ENCODE measurements around the gene DNAH17. TPM values are rescaled to one million over a fixed set of nuclear protein-coding genes. Genes with fewer than 3 reads are reported as not detected.

The DNAH17 gene
- total RNA-seq, 1 donor from 2014 or later: not detected

- TF ChIP-seq EZH2phosphoT487 (IDR thresholded peaks at IDR 0.05) (no peak), EZH2 (IDR thresholded peaks at IDR 0.05) (no peak), CTCF (IDR thresholded peaks at IDR 0.05) (no peak)
- no peak for DNase-seq (ENCODE audit: low spot score)
- H3K4me1 Mint-ChIP-seq: no peaks in the 10 kb centered on the region
- no peaks in the 10 kb centered on the region for H3K9me3 Mint-ChIP-seq
- Histone ChIP-seq H3K4me1 (no peaks in the 10 kb centered on the region), H3F3A (ENCODE audit: low read depth) (no peaks in the 10 kb centered on the region), H3K27me3 (no peaks in the 10 kb centered on the region), H3K79me2 (ENCODE audit: low read depth) (no peaks in the 10 kb centered on the region), H3K4me3 (no peak overlapping the region), H3K36me3 (no peaks in the 10 kb centered on the region), H2AFZ (replicated peaks) (no peak overlapping the region), H3K27ac (no peak overlapping the region), H4K20me1 (ENCODE audit: low read depth) (no peaks in the 10 kb centered on the region), H3K9ac (no peak overlapping the region), H3K9me3 (ENCODE audit: low read depth) (no peaks in the 10 kb centered on the region), H3K4me2 (no peak overlapping the region)
- no peaks in the 10 kb centered on the region for H3K36me3 Mint-ChIP-seq
- no peak overlapping the region for H3K4me3 Mint-ChIP-seq
- H3K27me3 Mint-ChIP-seq (ENCODE audit: insufficient read depth, low read depth): peaks cover 3% of the 10 kb centered on the region
- H3K27ac Mint-ChIP-seq: no peak overlapping the region
Observed at GRCh38 chr17:78556812-78557211, 20.4 kb downstream of the DNAH17 start.

DNA sequence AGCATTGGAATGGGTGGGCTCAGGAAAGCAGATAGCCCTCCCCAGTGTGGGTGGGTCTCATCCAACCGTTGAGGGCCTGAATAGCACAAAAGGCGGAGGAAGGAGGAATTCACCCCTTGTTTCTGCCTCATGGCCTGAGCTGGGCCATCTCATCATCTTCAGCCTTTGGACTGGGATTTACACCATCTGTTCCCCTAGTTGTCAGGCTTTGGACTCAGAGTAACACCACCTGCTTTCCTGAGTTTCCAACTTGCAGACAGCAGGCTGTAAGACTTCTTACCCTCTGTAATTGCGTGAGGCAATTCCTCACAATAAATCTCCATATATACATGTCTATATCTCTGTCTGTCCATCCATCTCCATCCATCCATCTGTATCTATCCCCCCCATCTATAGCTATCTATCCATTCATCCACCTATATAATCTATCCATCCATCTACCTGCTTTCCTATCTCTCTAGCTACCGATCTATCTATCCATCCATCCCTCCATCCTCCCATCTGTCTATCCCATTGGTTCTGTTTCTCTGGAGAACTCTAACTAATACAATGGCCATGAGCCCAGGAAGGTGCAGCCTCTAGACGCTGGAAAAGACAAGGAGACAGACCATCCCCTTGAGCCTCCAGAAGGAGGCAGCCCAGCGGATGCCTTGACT is 21.3 kb downstream of the DNAH17 start:
- no peaks in the 10 kb centered on the region for H3K27me3 ChIP-seq
- no peak overlapping the region for H3K4me3 ChIP-seq
- H3K9me3 ChIP-seq (ENCODE audit: low read depth): no peaks in the 10 kb centered on the region
- Mint-ChIP-seq H3K4me3 (no peak overlapping the region), H3K36me3 (no peaks in the 10 kb centered on the region), H3K4me1 (no peaks in the 10 kb centered on the region), H3K9me3 (no peaks in the 10 kb centered on the region), H3K27me3 (ENCODE audit: insufficient read depth, low read depth) (peaks cover 3% of the 10 kb centered on the region), H3K27ac (no peak overlapping the region)
- no peaks in the 10 kb centered on the region for H3F3A ChIP-seq (ENCODE audit: low read depth)
- no peak overlapping the region for H3K27ac ChIP-seq
- no peak overlapping the region for H2AFZ ChIP-seq (replicated peaks)
- no peak overlapping the region for H3K9ac ChIP-seq
- no peak for TF ChIP-seq EZH2phosphoT487 (IDR thresholded peaks at IDR 0.05)
- TF ChIP-seq CTCF (IDR thresholded peaks at IDR 0.05): no peak
- TF ChIP-seq EZH2 (IDR thresholded peaks at IDR 0.05): no peak
- DNase-seq (ENCODE audit: low spot score): no peak
- H3K4me1 ChIP-seq: no peaks in the 10 kb centered on the region
- H4K20me1 ChIP-seq (ENCODE audit: low read depth): no peaks in the 10 kb centered on the region
- no peaks in the 10 kb centered on the region for H3K36me3 ChIP-seq
- no peaks in the 10 kb centered on the region for H3K79me2 ChIP-seq (ENCODE audit: low read depth)
- H3K4me2 ChIP-seq: no peak overlapping the region

GRCh38 chr17:78550464-78550863 is 26.7 kb downstream of the DNAH17 start:
- no peak overlapping the region for H3K4me3 Mint-ChIP-seq
- H4K20me1 ChIP-seq (ENCODE audit: low read depth): no peaks in the 10 kb centered on the region
- H3K27ac ChIP-seq: no peak overlapping the region
- no peak overlapping the region for H3K4me3 ChIP-seq
- TF ChIP-seq EZH2 (IDR thresholded peaks at IDR 0.05) (no peak), CTCF (IDR thresholded peaks at IDR 0.05) (no peak), EZH2phosphoT487 (IDR thresholded peaks at IDR 0.05) (no peak)
- no peaks in the 10 kb centered on the region for H3K79me2 ChIP-seq (ENCODE audit: low read depth)
- H3K9me3 Mint-ChIP-seq: peaks cover 4% of the 10 kb centered on the region
- no peaks in the 10 kb centered on the region for H3K36me3 Mint-ChIP-seq
- H3K9me3 ChIP-seq (ENCODE audit: low read depth): no peaks in the 10 kb centered on the region
- no peaks in the 10 kb centered on the region for H3K27me3 ChIP-seq
- no peaks in the 10 kb centered on the region for H3K36me3 ChIP-seq
- H3K27me3 Mint-ChIP-seq (ENCODE audit: insufficient read depth, low read depth): peaks cover 6% of the 10 kb centered on the region
- no peak overlapping the region for H3K27ac Mint-ChIP-seq
- no peaks in the 10 kb centered on the region for H3K4me1 Mint-ChIP-seq
- no peak overlapping the region for H3K9ac ChIP-seq
- no peaks in the 10 kb centered on the region for H3F3A ChIP-seq (ENCODE audit: low read depth)
- no peak overlapping the region for H2AFZ ChIP-seq (replicated peaks)
- H3K4me1 ChIP-seq: no peaks in the 10 kb centered on the region
- no peak overlapping the region for H3K4me2 ChIP-seq
- no peak for DNase-seq (ENCODE audit: low spot score)
